Measurements from ENCODE around the gene MPPED2.

DNA sequence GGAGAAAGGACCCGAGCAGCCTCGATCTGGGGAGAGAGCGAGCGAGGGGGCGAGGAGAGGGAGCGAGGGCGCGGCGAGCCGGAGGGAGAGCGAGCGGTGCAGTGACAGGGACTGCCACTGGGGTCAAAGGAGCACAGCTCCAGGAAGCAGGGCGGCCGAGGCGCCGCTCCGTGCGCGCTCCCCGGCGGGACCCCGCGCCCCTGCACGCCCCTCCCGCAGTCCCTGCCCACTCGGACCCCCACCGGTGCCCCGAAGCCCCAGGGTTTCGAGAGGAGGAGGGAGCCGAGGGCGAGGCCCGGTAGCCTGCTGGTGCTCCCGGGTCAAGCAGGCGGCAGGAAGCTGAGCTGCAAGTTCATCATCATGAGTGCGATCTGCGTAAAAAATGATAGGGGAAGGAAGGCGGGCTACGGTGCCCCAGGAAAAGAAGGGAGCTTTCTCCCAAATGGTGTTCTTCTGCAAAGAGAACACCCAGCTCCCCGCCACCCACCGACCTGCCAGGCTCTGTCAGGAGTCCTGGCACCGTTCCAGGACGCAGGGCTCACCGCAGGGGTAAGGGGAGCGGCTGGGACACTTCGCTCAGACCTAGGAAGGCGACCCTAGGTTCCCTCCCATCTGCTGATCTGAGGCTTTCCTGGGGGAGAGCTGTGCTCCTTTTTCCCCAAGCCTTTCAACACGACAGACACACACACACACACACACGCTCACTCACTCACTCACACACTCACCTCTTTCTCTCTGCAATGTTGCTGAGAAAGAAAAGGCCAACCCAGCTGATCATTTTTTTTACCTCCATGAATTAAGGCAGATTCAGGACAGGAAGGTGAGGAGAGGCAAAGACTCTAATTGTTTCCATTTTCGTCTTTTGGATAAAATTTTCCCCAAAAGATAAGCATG, at the start of gene MPPED2:
- TF ChIP-seq, protein P1, sequence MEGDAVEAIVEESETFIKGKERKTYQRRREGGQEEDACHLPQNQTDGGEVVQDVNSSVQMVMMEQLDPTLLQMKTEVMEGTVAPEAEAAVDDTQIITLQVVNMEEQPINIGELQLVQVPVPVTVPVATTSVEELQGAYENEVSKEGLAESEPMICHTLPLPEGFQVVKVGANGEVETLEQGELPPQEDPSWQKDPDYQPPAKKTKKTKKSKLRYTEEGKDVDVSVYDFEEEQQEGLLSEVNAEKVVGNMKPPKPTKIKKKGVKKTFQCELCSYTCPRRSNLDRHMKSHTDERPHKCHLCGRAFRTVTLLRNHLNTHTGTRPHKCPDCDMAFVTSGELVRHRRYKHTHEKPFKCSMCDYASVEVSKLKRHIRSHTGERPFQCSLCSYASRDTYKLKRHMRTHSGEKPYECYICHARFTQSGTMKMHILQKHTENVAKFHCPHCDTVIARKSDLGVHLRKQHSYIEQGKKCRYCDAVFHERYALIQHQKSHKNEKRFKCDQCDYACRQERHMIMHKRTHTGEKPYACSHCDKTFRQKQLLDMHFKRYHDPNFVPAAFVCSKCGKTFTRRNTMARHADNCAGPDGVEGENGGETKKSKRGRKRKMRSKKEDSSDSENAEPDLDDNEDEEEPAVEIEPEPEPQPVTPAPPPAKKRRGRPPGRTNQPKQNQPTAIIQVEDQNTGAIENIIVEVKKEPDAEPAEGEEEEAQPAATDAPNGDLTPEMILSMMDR (IDR thresholded peaks at IDR 0.05), result no peak
- TF ChIP-seq TEAD1 (CRISPR knock-in tag; IDR thresholded peaks at IDR 0.05) (no peak), RELA (CRISPR knock-in tag; IDR thresholded peaks at IDR 0.05; ENCODE audit: borderline replicate concordance) (no peak), ZNF121 (CRISPR knock-in tag; IDR thresholded peaks at IDR 0.05) (no peak), JUN (CRISPR knock-in tag; IDR thresholded peaks at IDR 0.05) (no peak), ELF4 (CRISPR knock-in tag; IDR thresholded peaks at IDR 0.05; ENCODE audit: low read depth) (no peak), ATF1 (CRISPR knock-in tag; IDR thresholded peaks at IDR 0.05) (no peak)
- TF ChIP-seq, protein P2, sequence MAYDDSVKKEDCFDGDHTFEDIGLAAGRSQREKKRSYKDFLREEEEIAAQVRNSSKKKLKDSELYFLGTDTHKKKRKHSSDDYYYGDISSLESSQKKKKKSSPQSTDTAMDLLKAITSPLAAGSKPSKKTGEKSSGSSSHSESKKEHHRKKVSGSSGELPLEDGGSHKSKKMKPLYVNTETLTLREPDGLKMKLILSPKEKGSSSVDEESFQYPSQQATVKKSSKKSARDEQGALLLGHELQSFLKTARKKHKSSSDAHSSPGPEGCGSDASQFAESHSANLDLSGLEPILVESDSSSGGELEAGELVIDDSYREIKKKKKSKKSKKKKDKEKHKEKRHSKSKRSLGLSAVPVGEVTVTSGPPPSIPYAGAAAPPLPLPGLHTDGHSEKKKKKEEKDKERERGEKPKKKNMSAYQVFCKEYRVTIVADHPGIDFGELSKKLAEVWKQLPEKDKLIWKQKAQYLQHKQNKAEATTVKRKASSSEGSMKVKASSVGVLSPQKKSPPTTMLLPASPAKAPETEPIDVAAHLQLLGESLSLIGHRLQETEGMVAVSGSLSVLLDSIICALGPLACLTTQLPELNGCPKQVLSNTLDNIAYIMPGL (CRISPR knock-in tag; IDR thresholded peaks at IDR 0.05), result no peak; the same call in 1 of the 2 replicates
- TF ChIP-seq, protein P3, sequence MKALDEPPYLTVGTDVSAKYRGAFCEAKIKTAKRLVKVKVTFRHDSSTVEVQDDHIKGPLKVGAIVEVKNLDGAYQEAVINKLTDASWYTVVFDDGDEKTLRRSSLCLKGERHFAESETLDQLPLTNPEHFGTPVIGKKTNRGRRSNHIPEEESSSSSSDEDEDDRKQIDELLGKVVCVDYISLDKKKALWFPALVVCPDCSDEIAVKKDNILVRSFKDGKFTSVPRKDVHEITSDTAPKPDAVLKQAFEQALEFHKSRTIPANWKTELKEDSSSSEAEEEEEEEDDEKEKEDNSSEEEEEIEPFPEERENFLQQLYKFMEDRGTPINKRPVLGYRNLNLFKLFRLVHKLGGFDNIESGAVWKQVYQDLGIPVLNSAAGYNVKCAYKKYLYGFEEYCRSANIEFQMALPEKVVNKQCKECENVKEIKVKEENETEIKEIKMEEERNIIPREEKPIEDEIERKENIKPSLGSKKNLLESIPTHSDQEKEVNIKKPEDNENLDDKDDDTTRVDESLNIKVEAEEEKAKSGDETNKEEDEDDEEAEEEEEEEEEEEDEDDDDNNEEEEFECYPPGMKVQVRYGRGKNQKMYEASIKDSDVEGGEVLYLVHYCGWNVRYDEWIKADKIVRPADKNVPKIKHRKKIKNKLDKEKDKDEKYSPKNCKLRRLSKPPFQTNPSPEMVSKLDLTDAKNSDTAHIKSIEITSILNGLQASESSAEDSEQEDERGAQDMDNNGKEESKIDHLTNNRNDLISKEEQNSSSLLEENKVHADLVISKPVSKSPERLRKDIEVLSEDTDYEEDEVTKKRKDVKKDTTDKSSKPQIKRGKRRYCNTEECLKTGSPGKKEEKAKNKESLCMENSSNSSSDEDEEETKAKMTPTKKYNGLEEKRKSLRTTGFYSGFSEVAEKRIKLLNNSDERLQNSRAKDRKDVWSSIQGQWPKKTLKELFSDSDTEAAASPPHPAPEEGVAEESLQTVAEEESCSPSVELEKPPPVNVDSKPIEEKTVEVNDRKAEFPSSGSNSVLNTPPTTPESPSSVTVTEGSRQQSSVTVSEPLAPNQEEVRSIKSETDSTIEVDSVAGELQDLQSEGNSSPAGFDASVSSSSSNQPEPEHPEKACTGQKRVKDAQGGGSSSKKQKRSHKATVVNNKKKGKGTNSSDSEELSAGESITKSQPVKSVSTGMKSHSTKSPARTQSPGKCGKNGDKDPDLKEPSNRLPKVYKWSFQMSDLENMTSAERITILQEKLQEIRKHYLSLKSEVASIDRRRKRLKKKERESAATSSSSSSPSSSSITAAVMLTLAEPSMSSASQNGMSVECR (CRISPR knock-in tag; IDR thresholded peaks at IDR 0.05; ENCODE audit: borderline replicate concordance), result no peak; the same call in 1 of the 2 replicates
- TF ChIP-seq, protein P4, sequence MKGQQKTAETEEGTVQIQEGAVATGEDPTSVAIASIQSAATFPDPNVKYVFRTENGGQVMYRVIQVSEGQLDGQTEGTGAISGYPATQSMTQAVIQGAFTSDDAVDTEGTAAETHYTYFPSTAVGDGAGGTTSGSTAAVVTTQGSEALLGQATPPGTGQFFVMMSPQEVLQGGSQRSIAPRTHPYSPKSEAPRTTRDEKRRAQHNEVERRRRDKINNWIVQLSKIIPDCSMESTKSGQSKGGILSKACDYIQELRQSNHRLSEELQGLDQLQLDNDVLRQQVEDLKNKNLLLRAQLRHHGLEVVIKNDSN (CRISPR knock-in tag; IDR thresholded peaks at IDR 0.05), result no peak
- TF ChIP-seq, protein P5, sequence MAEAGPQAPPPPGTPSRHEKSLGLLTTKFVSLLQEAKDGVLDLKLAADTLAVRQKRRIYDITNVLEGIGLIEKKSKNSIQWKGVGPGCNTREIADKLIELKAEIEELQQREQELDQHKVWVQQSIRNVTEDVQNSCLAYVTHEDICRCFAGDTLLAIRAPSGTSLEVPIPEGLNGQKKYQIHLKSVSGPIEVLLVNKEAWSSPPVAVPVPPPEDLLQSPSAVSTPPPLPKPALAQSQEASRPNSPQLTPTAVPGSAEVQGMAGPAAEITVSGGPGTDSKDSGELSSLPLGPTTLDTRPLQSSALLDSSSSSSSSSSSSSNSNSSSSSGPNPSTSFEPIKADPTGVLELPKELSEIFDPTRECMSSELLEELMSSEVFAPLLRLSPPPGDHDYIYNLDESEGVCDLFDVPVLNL (CRISPR knock-in tag; IDR thresholded peaks at IDR 0.05; ENCODE audit: borderline replicate concordance, low read depth), result no peak
- TF ChIP-seq, protein P6, sequence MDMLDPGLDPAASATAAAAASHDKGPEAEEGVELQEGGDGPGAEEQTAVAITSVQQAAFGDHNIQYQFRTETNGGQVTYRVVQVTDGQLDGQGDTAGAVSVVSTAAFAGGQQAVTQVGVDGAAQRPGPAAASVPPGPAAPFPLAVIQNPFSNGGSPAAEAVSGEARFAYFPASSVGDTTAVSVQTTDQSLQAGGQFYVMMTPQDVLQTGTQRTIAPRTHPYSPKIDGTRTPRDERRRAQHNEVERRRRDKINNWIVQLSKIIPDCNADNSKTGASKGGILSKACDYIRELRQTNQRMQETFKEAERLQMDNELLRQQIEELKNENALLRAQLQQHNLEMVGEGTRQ (CRISPR knock-in tag; IDR thresholded peaks at IDR 0.05), result no peak
- TF ChIP-seq, protein P7, sequence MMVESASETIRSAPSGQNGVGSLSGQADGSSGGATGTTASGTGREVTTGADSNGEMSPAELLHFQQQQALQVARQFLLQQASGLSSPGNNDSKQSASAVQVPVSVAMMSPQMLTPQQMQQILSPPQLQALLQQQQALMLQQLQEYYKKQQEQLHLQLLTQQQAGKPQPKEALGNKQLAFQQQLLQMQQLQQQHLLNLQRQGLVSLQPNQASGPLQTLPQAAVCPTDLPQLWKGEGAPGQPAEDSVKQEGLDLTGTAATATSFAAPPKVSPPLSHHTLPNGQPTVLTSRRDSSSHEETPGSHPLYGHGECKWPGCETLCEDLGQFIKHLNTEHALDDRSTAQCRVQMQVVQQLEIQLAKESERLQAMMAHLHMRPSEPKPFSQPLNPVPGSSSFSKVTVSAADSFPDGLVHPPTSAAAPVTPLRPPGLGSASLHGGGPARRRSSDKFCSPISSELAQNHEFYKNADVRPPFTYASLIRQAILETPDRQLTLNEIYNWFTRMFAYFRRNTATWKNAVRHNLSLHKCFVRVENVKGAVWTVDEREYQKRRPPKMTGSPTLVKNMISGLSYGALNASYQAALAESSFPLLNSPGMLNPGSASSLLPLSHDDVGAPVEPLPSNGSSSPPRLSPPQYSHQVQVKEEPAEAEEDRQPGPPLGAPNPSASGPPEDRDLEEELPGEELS (CRISPR knock-in tag; IDR thresholded peaks at IDR 0.05), result no peak
